IMR-90 (cell line): ENCODE measurements around the gene DIABLO. TPM values are rescaled to one million over a fixed set of nuclear protein-coding genes. Genes with fewer than 3 reads are reported as not detected.

Source experiments
- ATAC-seq: fragments of 200-7000 bp; cut with Tn5 transposase; 2 replicates; pipeline ENCODE4 v1.9.1; 2020; ENCODE audit warnings: low read depth, mild to moderate bottlenecking, moderate library complexity
- BruUV-seq: library from RNA; stranded (reverse); fragments of 400-500 nt; replicated peaks from 2 replicates; lab custom pipeline; 2021; lab: Mats Ljungman, UMichigan
- CTCF ChIA-PET: fragments of 300-600 bp; formaldehyde crosslinking; extraction: SDS; loops from one replicate; lab custom pipeline; 2021; ENCODE audit warnings: antibody characterized with exemption; lab: Yijun Ruan, JAX
- POLR2A ChIA-PET: fragments of 300-600 bp; sonication (Branson Sonifier 250); formaldehyde crosslinking; loops from one replicate; lab custom pipeline; 2022; ENCODE audit warnings: antibody characterized with exemption; ENCODE audit not compliant: unreplicated experiment; lab: Charles Lee
- DNase-seq: peaks from one replicate; pipeline ENCODE4 v3.0.0; 2013
- H2AFZ ChIP-seq: replicated peaks from 2 replicates; pipeline ENCODE3; 2013; ENCODE audit warnings: low read length, mild to moderate bottlenecking; ENCODE audit not compliant: poor library complexity
- H2AK5ac ChIP-seq: 2 replicates; pipeline ENCODE4 v1.6.1; 2013; ENCODE audit warnings: low read depth, low read length, inconsistent platforms
- H2AK9ac ChIP-seq: replicated peaks from 2 replicates; pipeline ENCODE3; 2013; ENCODE audit warnings: mild to moderate bottlenecking, low read depth, low read length, moderate library complexity; ENCODE audit not compliant: poor library complexity
- H2BK120ac ChIP-seq: 2 replicates; pipeline ENCODE4 v1.6.1; 2013; ENCODE audit warnings: low read depth, low read length, inconsistent platforms
- H2BK15ac ChIP-seq: 3 replicates; pipeline ENCODE4 v1.6.1; 2013; ENCODE audit warnings: low read depth, low read length, inconsistent platforms
- H2BK20ac ChIP-seq: 2 replicates; pipeline ENCODE4 v1.6.1; 2013; ENCODE audit warnings: low read depth, mild to moderate bottlenecking, inconsistent platforms, low read length, moderate library complexity
- H2BK5ac ChIP-seq: 2 replicates; pipeline ENCODE4 v1.6.1; 2013; ENCODE audit warnings: mild to moderate bottlenecking, low read depth, low read length, inconsistent platforms; ENCODE audit not compliant: poor library complexity, severe bottlenecking
- H3K14ac ChIP-seq: replicated peaks from 2 replicates; pipeline ENCODE4 v1.6.1; 2013; ENCODE audit warnings: low read depth, low read length, inconsistent platforms
- H3K18ac ChIP-seq: 2 replicates; pipeline ENCODE4 v1.6.1; 2013; ENCODE audit warnings: low read depth, low read length, control low read depth
- H3K23ac ChIP-seq: 2 replicates; pipeline ENCODE4 v1.6.1; 2013; ENCODE audit warnings: low read depth, low read length, inconsistent platforms
- H3K27ac ChIP-seq: 2 replicates; pipeline ENCODE4 v1.5.1; 2013; ENCODE audit warnings: mild to moderate bottlenecking, control low read depth, low read length; ENCODE audit not compliant: insufficient read depth
- H3K27me3 ChIP-seq: 2 replicates; pipeline ENCODE4 v1.6.1; 2013; ENCODE audit warnings: low read length; ENCODE audit not compliant: control insufficient read depth, insufficient read depth
- H3K36me3 ChIP-seq: 2 replicates; pipeline ENCODE4 v1.6.1; 2013; ENCODE audit warnings: low read length, mixed read lengths; ENCODE audit not compliant: control insufficient read depth, insufficient read depth
- H3K4ac ChIP-seq: 2 replicates; pipeline ENCODE4 v1.6.1; 2013; ENCODE audit warnings: low read depth, low read length, inconsistent platforms
- H3K4me1 ChIP-seq: 2 replicates; pipeline ENCODE4 v1.6.1; 2013; ENCODE audit warnings: low read length, mixed read lengths; ENCODE audit not compliant: control insufficient read depth, insufficient read depth
- H3K4me2 ChIP-seq: 2 replicates; pipeline ENCODE4 v1.6.1; 2013; ENCODE audit warnings: low read depth, mild to moderate bottlenecking, control low read depth, low read length, moderate library complexity
- H3K4me3 ChIP-seq: 2 replicates; pipeline ENCODE4 v1.5.1; 2013; ENCODE audit warnings: low read depth, mild to moderate bottlenecking, control low read depth, low read length, moderate library complexity; ENCODE audit not compliant: insufficient read depth
- H3K56ac ChIP-seq: 2 replicates; pipeline ENCODE4 v1.6.1; 2013; ENCODE audit warnings: low read length, inconsistent platforms; ENCODE audit not compliant: insufficient read depth; ENCODE audit errors: extremely low read depth
- H3K79me1 ChIP-seq, 2 experiments: 2 replicates each; pipeline ENCODE4 v1.6.1; 2013; ENCODE audit warnings: low read length in 2 of 2, inconsistent platforms in 1 of 2, low read depth in 1 of 2
- H3K9ac ChIP-seq: 2 replicates; pipeline ENCODE4 v1.6.1; 2013; ENCODE audit warnings: low read depth, low read length, control low read depth
- H3K9me1 ChIP-seq: 2 replicates; pipeline ENCODE4 v1.6.1; 2013; ENCODE audit warnings: low read length, inconsistent platforms; ENCODE audit not compliant: insufficient read depth
- H3K9me3 ChIP-seq: 2 replicates; pipeline ENCODE4 v1.6.1; 2013; ENCODE audit warnings: low read length; ENCODE audit not compliant: control insufficient read depth, insufficient read depth
- H4K20me1 ChIP-seq: 2 replicates; pipeline ENCODE4 v1.6.1; 2013; ENCODE audit warnings: low read length, inconsistent platforms; ENCODE audit not compliant: insufficient read depth
- H4K5ac ChIP-seq: 2 replicates; pipeline ENCODE4 v1.6.1; 2013; ENCODE audit warnings: mild to moderate bottlenecking, low read depth, low read length, control low read depth
- H4K8ac ChIP-seq, 2 experiments: 2 replicates each; pipeline ENCODE4 v1.6.1; 2013; ENCODE audit warnings: low read depth in 2 of 2, low read length in 2 of 2, control low read depth in 1 of 2, inconsistent platforms in 1 of 2
- H4K91ac ChIP-seq: 2 replicates; pipeline ENCODE4 v1.6.1; 2013; ENCODE audit warnings: low read depth, low read length, inconsistent platforms; ENCODE audit not compliant: insufficient read depth
- BHLHE40 ChIP-seq: fragments of 150-350 bp; IDR thresholded peaks from 2 replicates; pipeline ENCODE4 v1.6.1; 2016; ENCODE audit warnings: mild to moderate bottlenecking, low read depth, low read length
- CEBPB ChIP-seq: IDR thresholded peaks from 2 replicates; pipeline ENCODE4 v1.6.1; 2012; ENCODE audit warnings: low read depth, low read length, improper control_type of control experiment
- WGBS, 2 experiments: methylation state at CpG; one replicate each; pipeline versions ENCODE4 v1.1.5 to v1.1.7; 2013; ENCODE audit warnings: missing lambda C conversion rate in 2 of 2; ENCODE audit not compliant: insufficient read length in 1 of 2; ENCODE audit errors: extremely low coverage in 2 of 2; 5-methylcytosine and 5-hydroxymethylcytosine counted together
- dilution Hi-C: fragments of 300-500 bp; cut with HindIII; formaldehyde crosslinking; loops from one replicate; pipeline ENCODE4 v1.14.3; 2018; ENCODE audit warnings: low sequenced_read_pairs; ENCODE audit not compliant: unreplicated experiment
- in situ Hi-C: fragments of 300-500 bp; cut with MboI; formaldehyde crosslinking; loops from 3 replicates; pipeline ENCODE4 v1.14.3; 2019; ENCODE audit warnings: low sequenced_read_pairs, inconsistent platforms, mixed read lengths
- intact Hi-C: fragments of 100-400 bp; cut with micrococcal nuclease; formaldehyde crosslinking; loops from 2 replicates; pipeline ENCODE4 v1.10.0; 2022
- polyA plus RNA-seq, 3 experiments: library from polyadenylated mRNA; depleted of rRNA; stranded (reverse); fragments of >200 nt; gene quantifications; 2 replicates each; pipeline ENCODE4 v1.2.3, GENCODE V29; 2012; ENCODE audit warnings: low replicate concordance in 1 of 3
- total RNA-seq: library from RNA; depleted of rRNA; stranded (reverse); fragments of >200 nt; gene quantifications from 2 replicates; pipeline ENCODE4 v1.2.3, GENCODE V29; 2012
- TF ChIP-seq, protein P1 (sequence below): fragments of 150-350 bp; IDR thresholded peaks from 2 replicates; pipeline ENCODE4 v1.6.1; 2016; ENCODE audit warnings: low read depth, mild to moderate bottlenecking, low read length, moderate library complexity, borderline replicate concordance

DIABLO gene
- total and polyA plus RNA-seq, 2 of the 4 experiments (the other 2 are of a cell fraction) = 69.7 to 102 TPM

DNA sequence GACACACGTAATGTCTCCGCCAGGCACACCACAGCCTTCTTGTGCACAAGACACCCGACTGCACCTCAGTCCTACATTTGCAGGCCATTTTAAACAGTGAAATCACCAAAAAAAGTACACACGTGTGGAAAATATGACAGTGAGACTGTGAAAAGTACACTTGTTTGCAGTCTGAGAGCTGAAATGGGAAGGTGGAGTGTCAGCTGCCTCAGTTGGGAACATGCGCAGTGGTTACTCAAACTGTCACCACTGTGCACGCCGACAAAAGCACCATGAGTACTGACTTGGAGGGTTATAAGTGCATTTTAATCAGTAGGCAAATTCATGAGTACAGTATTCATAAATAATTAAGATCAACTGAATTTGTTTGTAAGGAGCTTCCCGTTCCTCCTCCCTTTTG, 24.7 kb upstream of the DIABLO start:
- intact Hi-C loops = no loop called here

More for the DNA sequence above, 24.7 kb upstream of the DIABLO start:
- Histone ChIP-seq H3K9me3 (no peaks in the 10 kb centered on the region), H2AFZ (no peak overlapping the region), H2BK5ac (no peak overlapping the region), H3K4ac (no peak overlapping the region), H3K18ac (no peak overlapping the region), H4K5ac (no peak overlapping the region), H3K36me3 (peaks cover 19% of the 10 kb centered on the region), H3K23ac (no peak overlapping the region), H2BK120ac (no peak overlapping the region), H2BK15ac (no peak overlapping the region), H4K8ac (no peak overlapping the region), H2AK9ac (no peak overlapping the region), H2BK20ac (no peak overlapping the region), H3K4me2 (no peak overlapping the region), H3K56ac (no peak overlapping the region), H3K14ac (no peak overlapping the region), H4K20me1 (no peaks in the 10 kb centered on the region), H2AK5ac (no peak overlapping the region), H4K91ac (no peak overlapping the region), H3K27me3 (no peaks in the 10 kb centered on the region), H3K4me3 (no peak overlapping the region), H3K79me1 (peaks cover 0 to 3% of the 10 kb centered on the region in 2 experiments; a peak in 3 of 4 replicates), H3K27ac (no peak overlapping the region), H3K9ac (no peak overlapping the region), H3K4me1 (no peaks in the 10 kb centered on the region), H3K9me1 (peaks cover 5% of the 10 kb centered on the region; the same call in 1 of the 2 replicates)
- BruUV-seq = no TSS peak
- no peak for ATAC-seq
- dilution Hi-C loops (no loop called here), in situ Hi-C loops (no loop called here)
- TF ChIP-seq CEBPB (no peak), BHLHE40 (no peak)
- TF ChIP-seq, protein P1, sequence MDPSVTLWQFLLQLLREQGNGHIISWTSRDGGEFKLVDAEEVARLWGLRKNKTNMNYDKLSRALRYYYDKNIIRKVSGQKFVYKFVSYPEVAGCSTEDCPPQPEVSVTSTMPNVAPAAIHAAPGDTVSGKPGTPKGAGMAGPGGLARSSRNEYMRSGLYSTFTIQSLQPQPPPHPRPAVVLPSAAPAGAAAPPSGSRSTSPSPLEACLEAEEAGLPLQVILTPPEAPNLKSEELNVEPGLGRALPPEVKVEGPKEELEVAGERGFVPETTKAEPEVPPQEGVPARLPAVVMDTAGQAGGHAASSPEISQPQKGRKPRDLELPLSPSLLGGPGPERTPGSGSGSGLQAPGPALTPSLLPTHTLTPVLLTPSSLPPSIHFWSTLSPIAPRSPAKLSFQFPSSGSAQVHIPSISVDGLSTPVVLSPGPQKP = no peak
- ChIA-PET POLR2A (no interaction called here), CTCF (no interaction called here)
- 100% methylated on average over 1 of the region's 8 CpGs; no CpG with 5 or more reads in 1 of the 2 experiments for WGBS, 2 experiments
- no peak for DNase-seq
